HK-2 (cell line): ENCODE measurements around the gene RS1.

Experiments used
- DNase-seq: peaks from one replicate; pipeline ENCODE4 v3.0.0-alpha.2; 2018; ENCODE audit not compliant: unreplicated experiment

The RS1 gene

GRCh38 chrX:18672008-18672407 is at the start of gene RS1:
Gene RS1, minus strand, starts transcription at chrX:18672108. Its CDS starts 40 bp downstream, at chrX:18672068.
- DNase-seq, result no peak

- no peak for DNase-seq
Measured at GRCh38 chrX:18719852-18720251, 47.9 kb upstream of the RS1 start.

GRCh38 chrX:18714910-18715309 is 43.0 kb upstream of the RS1 start:
- no peak for DNase-seq

GRCh38 chrX:18709833-18710232 is 37.9 kb upstream of the RS1 start:
- no peak for DNase-seq

- no peak for DNase-seq
Measured at GRCh38 chrX:18707426-18708049, 35.6 kb upstream of the RS1 start, which contains the start of gene PPEF1. Gene PPEF1, plus strand, starts transcription at chrX:18707645. Its CDS starts 136 bp downstream, at chrX:18707781.

- DNase-seq, result no peak
Measured at GRCh38 chrX:18702362-18703195, 30.7 kb upstream of the RS1 start.

- no peak for DNase-seq
Measured at GRCh38 chrX:18701621-18702361, 29.9 kb upstream of the RS1 start.

- no peak for DNase-seq
Measured at GRCh38 chrX:18698737-18699650, 27.1 kb upstream of the RS1 start.

- DNase-seq, result no peak
Measured at GRCh38 chrX:18696653-18697052, 24.7 kb upstream of the RS1 start.

- DNase-seq, result no peak
Measured at GRCh38 chrX:18692541-18692940, 20.6 kb upstream of the RS1 start.

- no peak for DNase-seq
Measured at GRCh38 chrX:18691431-18691830, 19.5 kb upstream of the RS1 start.

GRCh38 chrX:18687856-18688495 is 16.1 kb upstream of the RS1 start:
- no peak for DNase-seq

- no peak for DNase-seq
Measured at GRCh38 chrX:18682979-18683387, 11.1 kb upstream of the RS1 start.

- DNase-seq, result no peak
Measured at GRCh38 chrX:18681996-18682395, 10.1 kb upstream of the RS1 start.

- DNase-seq, result no peak
Measured at GRCh38 chrX:18677161-18677869, 5.4 kb upstream of the RS1 start.

- DNase-seq, result no peak
Measured at GRCh38 chrX:18676470-18676869, 4.6 kb upstream of the RS1 start.

- no peak for DNase-seq
Measured at GRCh38 chrX:18676050-18676449, 4.1 kb upstream of the RS1 start.

- peak; percentile 83 for DNase-seq
Measured at GRCh38 chrX:18674788-18675735, 3.2 kb upstream of the RS1 start.

- peak; percentile 21 for DNase-seq
Measured at GRCh38 chrX:18674417-18674787, 2.5 kb upstream of the RS1 start.
